Heart left ventricle (tissue), 16 donors: ENCODE results near the gene HOMEZ. TPM values are rescaled to one million over a fixed set of nuclear protein-coding genes. Genes with fewer than 3 reads are reported as not detected.
"Not testable (repeated sequence)": the region's sequence is repeated elsewhere in the genome, so short reads cannot be mapped to it uniquely, and the experiment has no call there.

ENCODE experiments used
- ATAC-seq, 4 donors: fragments of 200-7000 bp; cut with Tn5 transposase; one replicate each; pipeline ENCODE4 v1.9.1; 2020 to 2022; ENCODE audit warnings: moderate library complexity in 4 of 4, mild to moderate bottlenecking in 3 of 4, moderate number of reproducible peaks in 1 of 4
- DNase-seq, 5 donors: peaks; one replicate each; pipeline ENCODE4 v3.0.0-alpha.2; 2020
- H3K27ac ChIP-seq, 12 donors: fragments of 200-600 bp; sonication (generic) in 4 of 12; one replicate each; pipeline versions ENCODE4 v1.5.0 to v1.8.0; 2016 to 2022; ENCODE audit warnings: mild to moderate bottlenecking in 2 of 12
- H3K27me3 ChIP-seq, 9 donors: fragments of 200-600 bp; sonication (generic) in 2 of 9; one replicate each; pipeline versions ENCODE4 v1.5.1 to v1.8.0; 2016 to 2022; ENCODE audit warnings: mild to moderate bottlenecking in 3 of 9
- H3K36me3 ChIP-seq, 9 donors: fragments of 200-600 bp; sonication (generic) in 2 of 9; one replicate each; pipeline versions ENCODE4 v1.5.0 to v1.8.0; 2018 to 2022; ENCODE audit warnings: mild to moderate bottlenecking in 2 of 9
- H3K4me1 ChIP-seq, 12 donors: fragments of 200-600 bp; sonication (generic) in 4 of 12; one replicate each; pipeline versions ENCODE4 v1.5.0 to v1.8.0; 2016 to 2022; ENCODE audit warnings: mild to moderate bottlenecking in 3 of 12
- H3K4me3 ChIP-seq, 12 donors: fragments of 200-600 bp; sonication (generic) in 4 of 12; one replicate each; pipeline versions ENCODE4 v1.5.0 to v1.8.0; 2017 to 2022; ENCODE audit warnings: mild to moderate bottlenecking in 9 of 12, moderate library complexity in 4 of 12
- H3K9me3 ChIP-seq, 12 donors: fragments of 200-600 bp; sonication (generic) in 4 of 12; one replicate each; pipeline versions ENCODE4 v1.5.0 to v1.8.0; 2016 to 2022; ENCODE audit warnings: mild to moderate bottlenecking in 1 of 12
- POLR2A ChIP-seq, 2 donors: fragments of 450-650 bp; IDR thresholded peaks; one replicate each; pipeline ENCODE4 v1.6.1; 2017; ENCODE audit warnings: antibody characterized with exemption in 2 of 2, mild to moderate bottlenecking in 2 of 2, moderate library complexity in 2 of 2
- WGBS, 4 donors: extraction: QIAGEN DNeasy Blood & Tissue Kit in 2 of 4; methylation state at CpG; one replicate each; pipeline versions ENCODE4 v1.1.5 to v1.1.7; 2013 to 2018; 5-methylcytosine and 5-hydroxymethylcytosine counted together
- intact Hi-C, 10 donors: fragments of 100-400 bp; cut with DNase I; formaldehyde crosslinking; loops; one replicate each; pipeline versions ENCODE4 v1.11.1 to v1.14.2; 2022
- polyA plus RNA-seq, 2 donors: library from polyadenylated mRNA; stranded (reverse); fragments of 200-250 nt; gene quantifications; one replicate each; pipeline ENCODE4 v1.2.3, GENCODE V29; 2013
- total RNA-seq, 9 donors: library from RNA; depleted of rRNA in 2 of 9; stranded (reverse); fragments of >200 nt in 2 of 9; fragmentation: NEBNext Ultra II Directional in 3 of 9; extraction: Animal tissue kit (Norgen Biotek cat#: 25700) in 3 of 9; gene quantifications; one replicate each; pipeline versions ENCODE4 v1.1.0 to v1.2.4, GENCODE V29; 2016 to 2023
- TF ChIP-seq, protein P1 (sequence below), 12 donors: fragments of 200-600 bp; sonication (generic) in 4 of 12; IDR thresholded peaks; one replicate each; pipeline versions ENCODE4 v1.5.0 to v1.8.0; 2018 to 2022; ENCODE audit warnings: antibody characterized with exemption in 12 of 12, mild to moderate bottlenecking in 5 of 12
- donor health status: ischemic (EF 13 %, LVEDD 7.1; RV severe dilation, severe dysfunction).
- donor health status: healthy with polysubstance abuse.
- donor health status: DM: no; HTN: yes; CAD: no.
- donor health status: DM: no; HTN: no; CAD: no.
- donor health status: ischemic (EF 25% LVEDD 6.9; RV normal size, moderate dysfunction).
- donor health status: ischemic (EF 25% LVEDD 5.7; RV mildly dilated, moderate dysfunction).
- donor health status: healthy.
- donor health status: DM: yes; HTN: yes; CAD: no.
- donor health status: ischemic (EF 35%, LVEDD 5.7; RV mildly dilated, moderate dysfunction).
- donor health status: nonischemic (EF 11% LVEDD 7.7; RV severe dilation, severe dysfunction).
- donor health status: DM: yes; HTN: yes; CAD: no.
- donor health status: PGD.
- donor health status: ischemic (EF 29% LVEDD 5.4; RV normal size, mild dysfunction).
- donor health status: nonischemic (EF 23%, LVEDD 6.1; RV moderate dilation, normal function).

The HOMEZ gene
- total and polyA plus RNA-seq, 11 donors: 6.2 to 13.0 (median 9.2) TPM

- ATAC-seq (no peak), DNase-seq (no peak)
- 78 to 85% (median 80%) methylated on average over 2 to 3 of the region's 3 CpGs for WGBS, 4 donors
- H3K9me3 ChIP-seq: no peaks in the 10 kb centered on the region
- no peak overlapping the region for H3K4me3 ChIP-seq
- H3K27ac ChIP-seq: no peak overlapping the region
- no peak for TF ChIP-seq POLR2A (IDR thresholded peaks at IDR 0.05)
- TF ChIP-seq, protein P1, sequence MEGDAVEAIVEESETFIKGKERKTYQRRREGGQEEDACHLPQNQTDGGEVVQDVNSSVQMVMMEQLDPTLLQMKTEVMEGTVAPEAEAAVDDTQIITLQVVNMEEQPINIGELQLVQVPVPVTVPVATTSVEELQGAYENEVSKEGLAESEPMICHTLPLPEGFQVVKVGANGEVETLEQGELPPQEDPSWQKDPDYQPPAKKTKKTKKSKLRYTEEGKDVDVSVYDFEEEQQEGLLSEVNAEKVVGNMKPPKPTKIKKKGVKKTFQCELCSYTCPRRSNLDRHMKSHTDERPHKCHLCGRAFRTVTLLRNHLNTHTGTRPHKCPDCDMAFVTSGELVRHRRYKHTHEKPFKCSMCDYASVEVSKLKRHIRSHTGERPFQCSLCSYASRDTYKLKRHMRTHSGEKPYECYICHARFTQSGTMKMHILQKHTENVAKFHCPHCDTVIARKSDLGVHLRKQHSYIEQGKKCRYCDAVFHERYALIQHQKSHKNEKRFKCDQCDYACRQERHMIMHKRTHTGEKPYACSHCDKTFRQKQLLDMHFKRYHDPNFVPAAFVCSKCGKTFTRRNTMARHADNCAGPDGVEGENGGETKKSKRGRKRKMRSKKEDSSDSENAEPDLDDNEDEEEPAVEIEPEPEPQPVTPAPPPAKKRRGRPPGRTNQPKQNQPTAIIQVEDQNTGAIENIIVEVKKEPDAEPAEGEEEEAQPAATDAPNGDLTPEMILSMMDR (IDR thresholded peaks at IDR 0.05): no peak
- peaks cover 0 to 3% (median 0%) of the 10 kb centered on the region in 9 donors for H3K27me3 ChIP-seq
- peaks cover 0 to 9% (median 0%) of the 10 kb centered on the region in 12 donors for H3K4me1 ChIP-seq
- intact Hi-C loops: no loop called here
- H3K36me3 ChIP-seq: no peaks in the 10 kb centered on the region
Observed at GRCh38 chr14:23242076-23242475, 43.9 kb downstream of the HOMEZ start.

DNA sequence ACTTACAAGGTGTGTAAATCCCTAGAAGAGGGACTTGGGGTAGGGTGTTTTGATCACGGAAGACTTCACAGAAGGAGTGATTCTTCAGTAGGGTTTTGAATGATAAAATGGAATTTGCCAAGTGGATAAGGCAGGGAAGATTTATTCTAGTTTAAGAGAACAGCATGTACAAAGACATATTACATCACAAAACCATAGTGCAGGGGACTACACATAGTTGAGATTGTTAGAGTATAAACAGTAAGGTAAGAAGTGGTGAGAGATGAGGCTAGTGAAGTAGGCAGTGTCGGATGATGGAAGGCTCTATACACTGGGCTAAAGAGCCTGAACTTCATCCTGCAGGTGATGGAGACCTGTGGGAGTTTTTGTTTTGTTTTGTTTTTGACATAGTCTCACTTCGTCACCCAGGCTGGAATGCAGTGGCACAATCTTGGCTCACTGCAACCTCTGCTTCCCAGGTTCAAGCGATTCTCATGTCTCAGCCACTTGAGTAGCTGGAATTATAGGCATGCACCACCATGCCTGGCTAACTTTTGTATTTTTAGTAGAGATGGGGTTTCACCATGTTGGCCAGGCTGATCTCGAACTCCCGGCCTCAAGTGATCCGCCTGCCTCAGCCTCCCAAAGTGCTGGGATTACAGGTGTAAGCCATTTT lies 44.7 kb downstream of the HOMEZ start:
- intact Hi-C loops, ATAC-seq, H3K27ac ChIP-seq, H3K9me3 ChIP-seq, H3K27me3 ChIP-seq, DNase-seq, H3K4me1 ChIP-seq, H3K4me3 ChIP-seq, H3K36me3 ChIP-seq: not testable (repeated sequence)
- 77 to 81% (median 79%) methylated on average over 7 of the region's 7 CpGs for WGBS, 4 donors

DNA sequence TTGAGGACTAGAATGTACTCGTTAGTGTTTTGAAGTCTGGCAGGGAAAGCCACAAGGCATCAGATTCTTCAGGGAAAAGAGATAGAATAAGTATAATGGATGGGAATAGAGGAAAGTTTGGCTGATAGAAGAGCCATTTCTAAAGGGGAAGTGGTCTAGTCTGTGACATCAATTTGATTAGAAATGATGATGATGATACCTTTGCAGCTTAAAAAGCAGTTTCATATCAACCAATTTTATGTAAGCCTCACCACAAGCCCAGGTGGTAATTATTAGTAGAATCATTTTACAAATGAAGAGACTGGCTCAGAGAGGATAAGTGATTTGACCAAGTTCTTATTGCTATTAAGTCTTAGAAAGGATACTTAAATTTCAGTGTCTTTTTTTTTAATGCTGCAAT lies 45.3 kb downstream of the HOMEZ start:
- Histone ChIP-seq H3K27me3 (peaks cover 0 to 6% (median 0%) of the 10 kb centered on the region in 9 donors), H3K9me3 (no peaks in the 10 kb centered on the region), H3K27ac (no peak overlapping the region), H3K4me3 (no peak overlapping the region), H3K36me3 (no peaks in the 10 kb centered on the region), H3K4me1 (peaks cover 0 to 9% (median 0%) of the 10 kb centered on the region in 12 donors)
- TF ChIP-seq, protein P1 (IDR thresholded peaks at IDR 0.05): no peak
- TF ChIP-seq POLR2A (IDR thresholded peaks at IDR 0.05): no peak
- no peak for DNase-seq
- WGBS, 4 donors: 69 to 71% (median 70%) methylated on average over 1 of the region's 1 CpG
- intact Hi-C loops: no loop called here
- ATAC-seq: no peak

GRCh38 chr14:23237772-23238594 lies 47.9 kb downstream of the HOMEZ start, which contains the start of gene RNF212B:
Gene RNF212B (plus strand): TSS chr14:23237936. CDS start chr14:23240346, 2,410 bp downstream.
- intact Hi-C loops: no loop called here
- ATAC-seq (peak; percentile 86 to 100 (median 99)), DNase-seq (peak; percentile 82 to 94 (median 91))
- peak within 1 kb of the TSS in 10 of 12 donors; percentile 12 to 45 (median 28) for H3K4me3 ChIP-seq
- H3K27ac ChIP-seq: peak within 1 kb of the TSS in 1 of 12 donors; percentile 63
- H3K9me3 ChIP-seq: no peaks in the 10 kb centered on the region
- TF ChIP-seq POLR2A (IDR thresholded peaks at IDR 0.05): no peak
- TF ChIP-seq, protein P1 (IDR thresholded peaks at IDR 0.05): no peak
- 31 to 34% (median 34%) methylated on average over 39 of the region's 39 CpGs for WGBS, 4 donors
- no peaks in the 10 kb centered on the region for H3K36me3 ChIP-seq
- H3K4me1 ChIP-seq: peaks cover 0 to 9% (median 0%) of the 10 kb centered on the region in 12 donors
- peaks cover 0 to 6% (median 0%) of the 10 kb centered on the region in 9 donors for H3K27me3 ChIP-seq

DNA sequence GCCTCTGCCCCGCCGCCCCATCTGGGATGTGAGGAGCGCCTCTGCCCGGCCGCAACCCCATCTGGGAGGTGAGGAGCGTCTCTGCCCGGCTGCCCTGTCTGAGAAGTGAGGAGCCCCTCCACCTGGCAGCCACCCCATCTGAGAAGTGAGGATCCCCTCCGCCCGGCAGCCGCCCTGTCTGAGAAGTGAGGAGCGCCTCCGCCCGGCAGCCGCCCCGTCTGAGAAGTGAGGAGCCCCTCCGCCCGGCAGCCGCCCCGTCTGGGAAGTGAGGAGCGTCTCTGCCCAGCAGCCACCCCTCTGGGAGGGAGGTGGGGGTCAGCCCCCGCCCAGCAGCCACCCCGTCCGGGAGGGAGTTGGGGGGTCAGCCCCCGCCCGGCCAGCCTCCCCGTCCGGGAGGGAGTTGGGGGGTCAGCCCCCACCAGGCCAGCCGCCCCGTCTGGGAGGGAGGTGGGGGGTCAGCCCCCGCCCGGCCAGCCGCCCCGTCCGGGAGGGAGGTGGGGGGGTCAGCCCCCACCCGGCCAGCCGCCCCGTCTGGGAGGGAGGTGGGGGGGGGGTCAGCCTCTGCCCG lies 53.6 kb downstream of the HOMEZ start:
- ATAC-seq, H3K27me3 ChIP-seq, H3K4me1 ChIP-seq, H3K9me3 ChIP-seq, intact Hi-C loops, DNase-seq, H3K27ac ChIP-seq, H3K36me3 ChIP-seq, H3K4me3 ChIP-seq: not testable (repeated sequence)
- WGBS, 4 donors: 70 to 100% (median 93%) methylated on average over 1 to 38 of the region's 38 CpGs
